ENCODE data around the gene FADS1. TPM values are rescaled to one million over a fixed set of nuclear protein-coding genes. Genes with fewer than 3 reads are reported as not detected.

FADS1 gene
- total RNA-seq, 1 experiment from 2014 or later, result 186 TPM

DNA sequence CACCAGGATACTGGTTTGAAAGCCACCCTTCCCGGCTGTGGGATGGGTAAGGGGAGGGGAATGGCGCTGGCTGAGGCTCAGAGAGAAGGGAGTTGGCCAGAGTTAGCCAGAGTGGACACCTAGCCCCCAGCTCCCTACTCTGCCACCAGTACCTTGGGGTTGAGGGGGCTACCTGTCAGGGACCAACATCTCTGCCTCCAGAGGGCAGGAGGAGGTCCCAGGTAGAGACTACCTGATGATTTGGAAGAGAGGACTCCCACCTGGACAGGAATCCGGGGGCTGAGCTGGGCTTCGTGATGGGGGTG lies 60.7 kb downstream of the FADS1 start:
- Histone ChIP-seq H3K4me3 (ENCODE audit: low read depth in 2 of 2, low read length in 2 of 2) (no peak overlapping the region), H3K9me3 (ENCODE audit: control insufficient read depth, insufficient read depth, low read depth, low read length) (no peaks in the 10 kb centered on the region), H3K4me1 (ENCODE audit: control insufficient read depth, insufficient read depth, low read length) (peaks cover 5% of the 10 kb centered on the region), H3K27ac (ENCODE audit: low read length) (no peak overlapping the region; the same call in 1 of the 2 replicates), H3K27me3 (ENCODE audit: control insufficient read depth, insufficient read depth, low read length) (no peaks in the 10 kb centered on the region), H3K36me3 (ENCODE audit: control insufficient read depth, insufficient read depth, low read length) (no peaks in the 10 kb centered on the region)
- BruUV-seq (replicated peaks), result no TSS peak
- TF ChIP-seq, protein P1, sequence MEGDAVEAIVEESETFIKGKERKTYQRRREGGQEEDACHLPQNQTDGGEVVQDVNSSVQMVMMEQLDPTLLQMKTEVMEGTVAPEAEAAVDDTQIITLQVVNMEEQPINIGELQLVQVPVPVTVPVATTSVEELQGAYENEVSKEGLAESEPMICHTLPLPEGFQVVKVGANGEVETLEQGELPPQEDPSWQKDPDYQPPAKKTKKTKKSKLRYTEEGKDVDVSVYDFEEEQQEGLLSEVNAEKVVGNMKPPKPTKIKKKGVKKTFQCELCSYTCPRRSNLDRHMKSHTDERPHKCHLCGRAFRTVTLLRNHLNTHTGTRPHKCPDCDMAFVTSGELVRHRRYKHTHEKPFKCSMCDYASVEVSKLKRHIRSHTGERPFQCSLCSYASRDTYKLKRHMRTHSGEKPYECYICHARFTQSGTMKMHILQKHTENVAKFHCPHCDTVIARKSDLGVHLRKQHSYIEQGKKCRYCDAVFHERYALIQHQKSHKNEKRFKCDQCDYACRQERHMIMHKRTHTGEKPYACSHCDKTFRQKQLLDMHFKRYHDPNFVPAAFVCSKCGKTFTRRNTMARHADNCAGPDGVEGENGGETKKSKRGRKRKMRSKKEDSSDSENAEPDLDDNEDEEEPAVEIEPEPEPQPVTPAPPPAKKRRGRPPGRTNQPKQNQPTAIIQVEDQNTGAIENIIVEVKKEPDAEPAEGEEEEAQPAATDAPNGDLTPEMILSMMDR (IDR thresholded peaks at IDR 0.05), result no peak
- TF ChIP-seq REST (IDR thresholded peaks at IDR 0.05; ENCODE audit: insufficient read depth in 1 of 2, low read depth in 2 of 2, low read length in 1 of 2) (no peak), POLR2AphosphoS5 (IDR thresholded peaks at IDR 0.05; ENCODE audit: low read depth, low read length) (no peak), SIN3A (IDR thresholded peaks at IDR 0.05; ENCODE audit: borderline replicate concordance, insufficient read depth, low read depth, low read length) (no peak), TCF7L2 (IDR thresholded peaks at IDR 0.05; ENCODE audit: low read depth, low read length) (no peak)
- no peak for ATAC-seq
- intact Hi-C loops (cut with micrococcal nuclease; ENCODE audit: unreplicated experiment), result no loop called here
- no peak for DNase-seq (ENCODE audit: low read depth, low spot score)
- in situ Hi-C loops (cut with HindIII; ENCODE audit: low pct_unique_long_range_greater_than_20kb, low sequenced_read_pairs), result no loop called here
- ChIA-PET CTCF (no interaction called here), POLR2A (no interaction called here)

- H3K9me3 ChIP-seq (ENCODE audit: control insufficient read depth, insufficient read depth, low read depth, low read length), result no peaks in the 10 kb centered on the region
- no peaks in the 10 kb centered on the region for H3K27me3 ChIP-seq (ENCODE audit: control insufficient read depth, insufficient read depth, low read length)
- intact Hi-C loops (cut with micrococcal nuclease; ENCODE audit: unreplicated experiment) (loop anchor here (5.0 kb wide), 1 partner anchor 32 kb away; no protein-coding TSS in a partner anchor), in situ Hi-C loops (cut with HindIII; ENCODE audit: low pct_unique_long_range_greater_than_20kb, low sequenced_read_pairs) (no loop called here)
- ATAC-seq, result no peak
- no peak for TF ChIP-seq SIN3A (IDR thresholded peaks at IDR 0.05; ENCODE audit: borderline replicate concordance, insufficient read depth, low read depth, low read length)
- TF ChIP-seq REST (IDR thresholded peaks at IDR 0.05; ENCODE audit: insufficient read depth in 1 of 2, low read depth in 2 of 2, low read length in 1 of 2), result no peak
- no peak for TF ChIP-seq POLR2AphosphoS5 (IDR thresholded peaks at IDR 0.05; ENCODE audit: low read depth, low read length)
- no peak for TF ChIP-seq TCF7L2 (IDR thresholded peaks at IDR 0.05; ENCODE audit: low read depth, low read length)
- TF ChIP-seq, protein P1 (IDR thresholded peaks at IDR 0.05), result no peak
- DNase-seq (ENCODE audit: low read depth, low spot score), result no peak
- ChIA-PET CTCF (no interaction called here), POLR2A (no interaction called here)
- no peaks in the 10 kb centered on the region for H3K36me3 ChIP-seq (ENCODE audit: control insufficient read depth, insufficient read depth, low read length)
- H3K4me3 ChIP-seq (ENCODE audit: low read depth in 2 of 2, low read length in 2 of 2), result no peak overlapping the region
- H3K27ac ChIP-seq (ENCODE audit: low read length), result no peak overlapping the region
- no TSS peak for BruUV-seq (replicated peaks)
- H3K4me1 ChIP-seq (ENCODE audit: control insufficient read depth, insufficient read depth, low read length), result peaks cover 5% of the 10 kb centered on the region
Observed at GRCh38 chr11:61754534-61755482, 62.0 kb downstream of the FADS1 start.
